HG03159 (cell line): ENCODE data around the gene AUTS2.

Source experiments
- ATAC-seq: cut with Tn5 transposase; IDR thresholded peaks from one replicate; pipeline ENCODE4 v1.9.1; 2021; ENCODE audit warnings: mild to moderate bottlenecking, moderate library complexity; ENCODE audit not compliant: unreplicated experiment

AUTS2 gene

GRCh38 chr7:70093205-70093904, 495.1 kb downstream of the AUTS2 start:
- no peak for ATAC-seq

GRCh38 chr7:70094831-70095230, 496.6 kb downstream of the AUTS2 start:
- no peak for ATAC-seq

- no peak for ATAC-seq
Observed at GRCh38 chr7:70097645-70098044, 499.4 kb downstream of the AUTS2 start.

GRCh38 chr7:70098133-70098561, 499.9 kb downstream of the AUTS2 start:
- ATAC-seq = no peak

GRCh38 chr7:70098905-70099672, 500.8 kb downstream of the AUTS2 start:
- ATAC-seq = no peak

- ATAC-seq = no peak
Observed at GRCh38 chr7:70104243-70104642, 506.0 kb downstream of the AUTS2 start.

- ATAC-seq = no peak
Observed at GRCh38 chr7:70113078-70113477, 514.8 kb downstream of the AUTS2 start.

- ATAC-seq = no peak
Observed at GRCh38 chr7:70113536-70113935, 515.3 kb downstream of the AUTS2 start.

GRCh38 chr7:70114806-70115205, 516.5 kb downstream of the AUTS2 start:
- no peak for ATAC-seq

GRCh38 chr7:70116244-70116643, 518.0 kb downstream of the AUTS2 start:
- no peak for ATAC-seq

- no peak for ATAC-seq
Observed at GRCh38 chr7:70116867-70117266, 518.6 kb downstream of the AUTS2 start.

- no peak for ATAC-seq
Observed at GRCh38 chr7:70120851-70121250, 522.6 kb downstream of the AUTS2 start.

- ATAC-seq = no peak
Observed at GRCh38 chr7:70131817-70132216, 533.5 kb downstream of the AUTS2 start.

GRCh38 chr7:70132226-70132851, 534.1 kb downstream of the AUTS2 start:
- ATAC-seq = no peak

GRCh38 chr7:70132852-70133690, 534.8 kb downstream of the AUTS2 start:
- ATAC-seq = no peak

- ATAC-seq = no peak
Observed at GRCh38 chr7:70134029-70134770, 535.9 kb downstream of the AUTS2 start.

GRCh38 chr7:70135656-70136055, 537.4 kb downstream of the AUTS2 start:
- no peak for ATAC-seq

- no peak for ATAC-seq
Observed at GRCh38 chr7:70137126-70137525, 538.9 kb downstream of the AUTS2 start.

GRCh38 chr7:70142247-70142932, 544.1 kb downstream of the AUTS2 start:
- no peak for ATAC-seq
